GM13977 (cell line): ENCODE measurements around the gene ZIM2.

Experiments used
- DNase-seq: peaks from one replicate; pipeline ENCODE4 v3.0.0; 2012; ENCODE audit warnings: low spot score
- in situ Hi-C: fragments of 300-500 bp; cut with MboI; formaldehyde crosslinking; loops from one replicate; pipeline ENCODE4 v1.12.0; 2022; ENCODE audit warnings: low sequenced_read_pairs, low pct_unique_long_range_greater_than_20kb, mixed read lengths, inconsistent platforms; ENCODE audit not compliant: unreplicated experiment
- TF ChIP-seq, protein P1 (sequence below): IDR thresholded peaks from 2 replicates; pipeline ENCODE4 v1.5.1; 2012; ENCODE audit warnings: mild to moderate bottlenecking, control low read depth; ENCODE audit not compliant: insufficient read depth; ENCODE audit errors: extremely low read depth, missing control alignments

ZIM2 gene

DNA sequence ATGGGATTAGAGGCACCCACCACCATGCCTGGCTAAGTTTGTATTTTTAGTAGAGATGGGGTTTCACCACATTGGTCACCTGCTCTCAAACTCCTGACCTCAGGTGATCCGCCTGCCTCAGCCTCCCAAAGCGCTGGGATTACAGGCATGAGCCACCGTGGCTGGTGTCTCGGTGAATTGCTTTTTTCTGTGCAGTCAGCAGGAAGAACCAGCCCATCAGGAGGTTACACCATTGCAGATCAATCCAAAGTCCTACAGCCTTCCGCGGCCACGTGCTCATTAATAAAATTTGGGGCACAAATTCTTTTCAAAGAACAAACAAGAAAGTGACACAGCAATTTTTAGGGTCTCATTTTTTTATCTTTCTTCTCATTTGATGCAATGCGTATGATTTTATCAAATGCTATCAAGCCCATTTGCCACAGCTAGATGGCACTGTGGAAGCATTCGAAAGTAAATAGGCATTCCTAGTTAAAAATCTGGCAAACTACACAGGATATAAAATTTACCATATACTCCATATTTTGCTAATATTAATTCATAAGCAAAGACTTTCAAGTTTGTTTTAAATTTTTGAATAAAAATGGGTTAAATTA is 114.6 kb downstream of the ZIM2 start:
- no peak for DNase-seq
- in situ Hi-C loops = no loop called here
- TF ChIP-seq, protein P1, sequence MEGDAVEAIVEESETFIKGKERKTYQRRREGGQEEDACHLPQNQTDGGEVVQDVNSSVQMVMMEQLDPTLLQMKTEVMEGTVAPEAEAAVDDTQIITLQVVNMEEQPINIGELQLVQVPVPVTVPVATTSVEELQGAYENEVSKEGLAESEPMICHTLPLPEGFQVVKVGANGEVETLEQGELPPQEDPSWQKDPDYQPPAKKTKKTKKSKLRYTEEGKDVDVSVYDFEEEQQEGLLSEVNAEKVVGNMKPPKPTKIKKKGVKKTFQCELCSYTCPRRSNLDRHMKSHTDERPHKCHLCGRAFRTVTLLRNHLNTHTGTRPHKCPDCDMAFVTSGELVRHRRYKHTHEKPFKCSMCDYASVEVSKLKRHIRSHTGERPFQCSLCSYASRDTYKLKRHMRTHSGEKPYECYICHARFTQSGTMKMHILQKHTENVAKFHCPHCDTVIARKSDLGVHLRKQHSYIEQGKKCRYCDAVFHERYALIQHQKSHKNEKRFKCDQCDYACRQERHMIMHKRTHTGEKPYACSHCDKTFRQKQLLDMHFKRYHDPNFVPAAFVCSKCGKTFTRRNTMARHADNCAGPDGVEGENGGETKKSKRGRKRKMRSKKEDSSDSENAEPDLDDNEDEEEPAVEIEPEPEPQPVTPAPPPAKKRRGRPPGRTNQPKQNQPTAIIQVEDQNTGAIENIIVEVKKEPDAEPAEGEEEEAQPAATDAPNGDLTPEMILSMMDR = no peak
